Activated CD4-positive, alpha-beta T cell treated with anti-CD3 and anti-CD28 coated beads, Interleukin-2, amount 50 U/mL, for 1 hour (primary cell): ENCODE measurements around the gene DIO1.

Experiments
- DNase-seq: peaks from one replicate; pipeline ENCODE4 v3.0.0-alpha.2; 2020

Gene DIO1

GRCh38 chr1:53895421-53895820, 1.4 kb downstream of the DIO1 start:
- no peak for DNase-seq

- DNase-seq, result no peak
Measured at GRCh38 chr1:53896635-53897229, 2.7 kb downstream of the DIO1 start.

DNA sequence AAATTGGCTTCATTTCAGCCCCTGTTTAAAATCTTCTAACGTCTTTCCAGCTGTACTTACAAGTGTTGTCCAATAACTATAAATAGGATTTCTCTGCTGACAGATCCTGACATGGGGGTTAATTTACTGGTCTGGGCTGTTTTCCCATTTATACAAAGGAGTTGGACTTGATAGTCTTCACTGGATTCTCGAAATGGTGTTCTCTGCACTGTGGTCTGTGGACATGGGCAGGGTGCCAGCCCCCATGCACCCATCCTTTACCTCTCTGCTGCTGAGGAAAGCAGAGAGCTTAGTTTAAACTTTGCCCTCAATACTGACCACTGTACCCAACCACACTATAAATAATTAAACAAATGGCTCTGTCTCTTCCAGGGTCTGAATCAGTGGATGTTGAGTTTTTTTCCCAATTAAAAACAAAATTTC, 5.2 kb downstream of the DIO1 start:
- DNase-seq, result no peak

DNA sequence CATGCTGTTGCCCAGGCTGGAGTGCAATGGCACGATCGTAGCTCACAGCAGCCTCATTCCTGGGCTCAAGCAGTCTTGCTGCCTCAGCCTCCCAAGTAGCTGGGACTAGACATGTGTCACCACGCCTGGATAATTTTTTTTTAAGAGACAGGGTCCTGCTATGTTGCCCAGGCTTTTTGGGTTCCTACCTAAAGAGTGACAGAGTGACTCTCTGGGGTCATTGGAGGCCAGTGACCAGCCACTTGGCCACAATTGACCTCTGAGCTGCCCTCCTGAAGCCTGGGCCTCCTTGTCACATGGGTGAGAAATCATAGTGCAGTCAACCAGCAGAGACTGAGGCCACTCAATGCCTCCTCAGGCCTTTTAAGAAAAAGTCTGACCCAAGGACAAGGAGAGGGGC, 5.7 kb downstream of the DIO1 start:
- DNase-seq, result no peak

- DNase-seq, result no peak
Measured at GRCh38 chr1:53902235-53903138, 8.5 kb downstream of the DIO1 start.

GRCh38 chr1:53905509-53905908, 11.5 kb downstream of the DIO1 start:
- no peak for DNase-seq

DNA sequence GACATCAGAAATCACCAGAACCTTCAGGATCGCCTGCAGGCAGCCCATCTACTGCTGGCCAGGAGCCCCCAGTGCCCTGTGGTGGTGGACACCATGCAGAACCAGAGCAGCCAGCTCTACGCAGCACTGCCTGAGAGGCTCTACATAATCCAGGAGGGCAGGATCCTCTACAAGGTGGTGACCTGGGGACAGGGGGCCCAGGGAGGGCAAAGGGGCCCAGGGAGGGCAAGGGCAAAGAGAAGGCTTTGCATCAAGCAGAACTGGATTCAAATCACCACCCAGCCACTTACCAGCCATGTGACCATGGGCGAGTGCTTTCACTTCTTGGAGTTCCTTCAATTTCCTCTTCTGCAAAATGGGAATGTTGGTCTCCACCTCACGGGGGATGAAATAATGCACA, 12.1 kb downstream of the DIO1 start:
- no peak for DNase-seq

DNA sequence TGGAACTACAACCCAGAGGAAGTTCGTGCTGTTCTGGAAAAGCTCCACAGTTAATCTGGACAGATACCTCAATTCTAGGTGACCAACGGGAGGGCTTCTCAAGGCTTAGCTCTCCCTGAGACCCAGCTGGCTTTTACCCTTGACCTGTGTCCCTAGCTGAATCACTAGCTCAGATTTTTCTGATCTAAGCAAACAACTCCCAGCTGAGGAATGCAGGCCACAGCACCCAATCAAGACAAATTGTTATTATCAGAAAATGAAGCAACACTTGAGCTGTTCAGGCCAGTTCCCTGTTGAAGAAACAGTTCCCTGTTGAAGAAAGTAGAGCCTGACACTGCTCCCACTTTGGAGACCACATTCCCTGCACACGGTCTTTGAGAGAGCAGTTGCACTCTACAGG, 16.0 kb downstream of the DIO1 start:
- DNase-seq, result no peak

- no peak for DNase-seq
Measured at GRCh38 chr1:53911442-53911841, 17.5 kb downstream of the DIO1 start.

DNA sequence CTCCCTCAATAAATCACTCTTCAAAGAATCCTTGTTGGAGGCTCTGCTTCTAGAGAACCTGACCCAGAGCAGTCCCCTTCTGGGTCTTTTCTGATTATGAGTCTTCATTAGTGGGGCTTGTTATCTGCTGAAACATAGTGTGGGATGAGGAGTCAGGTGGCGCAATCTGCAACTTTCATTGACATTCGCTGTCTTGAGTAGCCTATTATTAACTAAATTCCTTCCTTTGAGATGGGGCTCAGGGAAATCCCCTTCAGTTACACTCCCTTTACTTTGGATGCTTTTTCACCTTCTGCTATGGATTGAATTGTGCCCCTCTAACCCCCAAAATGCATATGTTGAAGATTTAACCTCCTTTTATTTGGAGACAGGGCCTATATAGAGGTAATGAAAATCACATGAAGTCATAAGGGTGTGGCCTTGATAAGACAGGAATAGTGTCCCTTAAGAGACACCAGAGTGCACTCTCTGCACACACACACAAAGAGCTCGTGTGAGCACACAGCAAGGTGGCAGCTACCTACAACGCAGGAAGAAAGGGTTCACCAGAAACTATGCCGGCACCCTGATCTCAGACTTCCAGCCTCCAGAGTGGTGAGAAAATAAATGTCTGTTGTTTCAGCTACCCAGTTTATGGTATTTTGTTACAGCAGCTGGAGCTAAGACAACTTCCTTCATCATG, 19.5 kb downstream of the DIO1 start:
- no peak for DNase-seq

DNA sequence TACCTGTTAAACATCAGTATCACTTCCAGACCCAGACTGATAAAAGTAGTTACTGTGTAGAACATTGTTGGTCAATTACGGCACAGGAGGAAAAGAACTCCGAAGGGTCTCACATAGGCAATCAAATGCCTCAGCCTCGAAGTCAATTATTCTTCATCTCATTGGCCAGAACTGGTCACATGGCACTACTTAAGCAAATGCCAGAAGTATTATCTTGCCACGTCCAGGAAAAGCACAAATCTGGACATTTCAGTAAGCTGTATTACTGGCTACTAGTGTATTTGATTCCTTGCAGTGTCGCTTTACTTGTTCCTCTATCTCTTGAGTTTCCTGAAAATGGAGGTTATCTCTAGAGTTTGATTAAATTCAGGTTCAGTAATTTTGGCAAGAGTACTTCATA, 24.4 kb downstream of the DIO1 start:
- DNase-seq, result no peak

DNA sequence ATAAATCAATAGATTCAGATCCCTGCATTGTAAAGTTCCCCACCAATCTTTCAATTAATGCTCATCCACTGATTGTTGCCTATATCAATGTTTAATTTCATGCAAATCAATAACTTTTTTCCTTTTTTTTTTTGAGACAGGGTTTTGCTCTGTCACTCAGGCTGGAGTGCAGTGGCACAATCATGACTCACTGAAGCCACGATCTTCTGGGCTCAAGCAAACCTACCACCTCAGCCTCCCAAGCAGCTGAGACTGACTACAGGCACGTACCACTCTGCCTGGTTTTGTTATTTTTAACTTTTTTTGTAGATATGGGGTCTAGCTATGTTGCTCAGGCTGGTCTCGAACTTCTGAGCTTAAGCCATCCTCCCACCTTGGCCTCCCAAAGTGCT, 25.7 kb downstream of the DIO1 start:
- DNase-seq, result no peak

DNA sequence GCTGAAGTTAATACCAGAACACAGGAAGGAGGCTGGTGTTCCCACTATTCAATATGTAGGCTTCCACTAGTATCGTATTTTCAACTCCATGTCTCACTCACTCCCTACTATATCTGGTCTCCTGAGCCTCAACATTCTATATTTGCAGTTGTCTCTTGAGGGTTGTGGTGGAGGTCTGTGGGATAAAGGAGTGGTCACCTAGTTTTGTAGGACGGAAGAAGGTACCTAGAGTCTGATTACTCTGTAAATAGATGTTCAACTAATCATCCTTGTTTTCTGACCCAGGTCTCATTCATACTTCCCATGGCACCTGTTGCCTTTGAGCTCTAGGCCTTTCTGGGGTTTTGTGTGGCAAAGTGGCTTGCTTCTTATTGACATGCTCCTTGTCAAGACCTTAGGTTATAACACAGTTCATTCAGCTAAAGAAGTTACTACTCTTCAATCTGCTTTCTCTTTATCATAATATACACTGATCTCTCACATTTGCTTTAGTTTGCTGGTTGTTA, 33.4 kb downstream of the DIO1 start:
- no peak for DNase-seq

DNA sequence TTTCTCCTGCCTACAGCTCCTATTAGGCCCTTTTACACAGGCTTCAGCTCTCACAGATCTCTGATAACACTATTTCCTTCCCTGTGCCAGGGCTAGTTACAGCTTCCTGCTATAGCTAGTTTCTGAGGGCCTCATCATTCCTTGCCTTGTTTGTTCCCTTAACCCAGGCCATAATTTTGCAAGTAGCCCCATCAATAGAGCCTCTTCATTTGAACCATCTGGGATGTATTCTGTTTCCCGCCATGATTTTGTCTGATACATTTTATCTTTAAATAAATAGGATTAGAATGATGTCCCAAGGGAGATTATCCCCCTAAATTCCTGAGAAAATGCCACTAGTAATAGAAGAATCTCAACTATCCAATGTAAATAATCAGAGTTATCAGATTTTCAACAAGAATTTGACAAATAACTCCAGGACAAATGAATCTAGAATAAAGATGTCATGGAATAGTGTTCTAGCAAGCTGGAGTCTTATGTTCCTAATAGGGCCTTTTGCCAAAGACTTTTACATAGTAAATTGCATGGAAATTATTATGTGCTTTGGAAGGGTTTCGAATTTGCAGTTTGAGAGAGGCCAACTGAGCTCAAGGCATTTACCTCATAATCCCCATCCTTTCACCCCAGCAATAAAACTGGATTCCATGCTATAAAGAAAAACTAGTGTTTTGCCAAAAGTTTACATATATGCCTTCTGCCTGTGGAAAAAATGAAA, 35.4 kb downstream of the DIO1 start:
- no peak for DNase-seq

DNA sequence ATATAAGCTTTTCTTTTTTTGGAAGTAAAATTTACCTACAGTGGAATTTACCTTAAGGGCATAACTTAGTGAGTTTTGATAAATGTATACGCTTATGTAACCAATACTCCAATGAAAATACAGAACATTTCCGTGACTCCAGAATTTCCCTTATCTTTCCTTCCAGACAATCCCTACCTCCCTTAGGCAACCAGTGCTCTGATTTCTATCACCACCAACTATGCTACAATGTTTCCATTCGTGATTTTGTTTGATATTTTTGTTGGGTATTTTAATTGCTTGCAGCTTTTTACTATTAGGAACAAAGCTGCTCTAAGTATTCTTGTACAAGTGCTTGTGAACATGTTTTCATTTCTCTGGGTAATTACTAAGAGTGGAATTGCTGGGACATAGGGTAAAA, 36.9 kb downstream of the DIO1 start:
- DNase-seq, result no peak

DNA sequence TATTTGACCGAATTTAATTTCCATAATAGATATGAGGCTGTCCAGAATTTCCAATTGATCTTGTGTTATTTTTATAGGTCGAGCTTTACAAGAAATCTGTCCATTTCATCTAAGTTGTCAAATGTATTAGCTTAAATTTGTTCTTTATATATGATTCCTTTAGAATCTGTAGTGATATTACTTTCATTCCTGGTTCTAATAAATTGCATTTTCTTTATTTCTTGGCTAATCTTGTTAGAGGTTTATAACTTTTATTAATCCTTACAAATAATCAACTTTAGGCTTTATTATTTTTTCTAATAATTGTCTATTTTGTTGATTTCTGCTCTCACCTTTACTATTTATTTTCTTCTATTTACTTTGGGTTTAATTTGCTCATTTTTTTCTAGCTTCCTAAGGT, 37.5 kb downstream of the DIO1 start:
- no peak for DNase-seq

DNA sequence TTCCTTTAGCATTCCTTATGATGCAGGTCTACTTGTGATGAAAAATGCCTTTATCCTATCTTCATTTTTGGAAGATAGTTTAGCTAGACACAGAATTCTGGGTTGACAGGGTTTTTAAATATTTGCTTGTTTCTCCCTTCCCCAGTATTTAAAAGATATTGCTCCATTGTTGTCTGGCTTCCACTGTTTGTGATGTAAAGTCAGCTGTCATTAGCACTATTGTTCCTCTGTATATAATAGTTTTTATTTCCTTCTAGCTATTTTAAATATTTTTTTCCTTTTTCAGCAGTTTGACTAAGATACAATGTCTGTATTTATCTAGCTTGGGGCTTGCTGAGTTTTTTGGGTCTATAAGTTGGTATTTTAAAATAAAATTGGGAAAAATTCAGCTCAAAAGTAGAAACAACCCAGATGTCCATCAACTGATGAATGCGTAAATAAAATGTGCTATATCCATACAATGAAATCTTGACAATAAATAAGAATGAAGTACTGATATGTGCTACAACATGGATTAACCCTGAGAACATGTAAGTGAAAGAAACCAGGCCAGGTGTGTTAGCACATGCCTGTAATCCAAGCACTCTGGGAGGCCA, 40.3 kb downstream of the DIO1 start:
- DNase-seq, result no peak

GRCh38 chr1:53936430-53936829, 42.4 kb downstream of the DIO1 start:
- no peak for DNase-seq

GRCh38 chr1:53938136-53938830, 44.3 kb downstream of the DIO1 start:
- no peak for DNase-seq

DNA sequence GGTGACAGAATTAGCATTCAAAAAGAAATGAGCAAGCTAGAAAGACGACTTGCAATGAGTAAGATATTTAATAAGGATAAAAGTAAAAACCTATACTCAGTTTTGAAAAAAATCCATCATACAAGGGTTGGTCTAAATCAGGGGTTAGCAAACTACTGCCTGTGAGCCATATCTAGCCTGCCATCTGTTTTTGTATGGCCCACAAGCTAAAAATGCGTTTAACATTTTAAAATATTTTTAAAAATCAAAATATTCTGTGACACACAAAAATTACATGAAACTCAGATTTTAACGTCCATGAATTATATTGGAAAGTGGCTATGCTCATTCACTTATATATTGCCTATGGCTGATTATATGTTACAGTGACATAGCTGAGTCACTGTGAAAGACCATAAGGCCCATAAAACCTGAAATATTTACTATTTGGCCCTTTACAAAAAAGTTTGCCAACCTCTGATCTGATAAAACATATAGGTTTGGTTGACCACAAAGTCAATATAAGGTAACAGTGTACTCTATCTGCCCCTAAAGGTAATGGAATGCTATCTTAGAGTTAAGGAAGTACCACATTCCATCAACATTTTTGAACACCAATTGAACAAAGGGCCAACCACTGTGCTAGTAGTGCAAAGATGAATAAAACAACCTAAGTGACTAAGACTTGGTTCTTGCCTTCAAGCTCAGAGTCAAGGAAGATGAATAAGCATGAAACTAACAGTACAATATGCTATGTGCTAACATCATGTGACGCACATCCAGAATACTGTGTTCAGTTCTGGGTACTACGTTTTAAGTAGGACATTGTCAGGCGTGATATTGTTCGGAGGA, 48.4 kb downstream of the DIO1 start:
- DNase-seq, result no peak

- no peak for DNase-seq
Measured at GRCh38 chr1:53943090-53943489, 49.1 kb downstream of the DIO1 start.
